Stimulated activated CD4-positive, alpha-beta T cell treated with anti-CD3 and anti-CD28 coated beads, Interleukin-1b, Interleukin-23, amount 100 ng/mL, for 1 hour (primary cell): ENCODE data around the gene RPS3A.
"Not testable (repeated sequence)": the region's sequence is repeated elsewhere in the genome, so short reads cannot be mapped to it uniquely, and the experiment has no call there.

ENCODE experiments used
- DNase-seq, 2 donors: peaks; one replicate each; pipeline ENCODE4 v3.0.0-alpha.2; 2020; ENCODE audit warnings: low read depth in 2 of 2

Gene RPS3A

DNA sequence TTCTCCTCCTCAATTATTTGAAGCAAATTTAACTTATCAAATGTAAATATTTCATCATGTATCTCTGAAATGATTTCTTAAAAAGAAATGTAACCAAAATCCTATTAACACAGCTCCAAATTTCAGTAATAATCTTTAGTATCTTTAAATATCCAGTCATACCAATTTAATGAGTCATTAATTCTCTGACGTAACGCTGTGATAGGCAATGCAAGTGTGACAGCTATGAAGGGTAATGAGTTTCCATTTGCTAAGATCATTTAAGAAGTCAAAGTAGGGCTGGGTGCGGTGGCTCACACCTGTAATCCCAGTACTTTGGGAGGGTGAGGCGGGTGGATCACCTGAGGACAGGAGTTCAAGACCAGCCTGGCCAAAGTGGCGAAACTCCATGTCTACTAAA lies 15.6 kb downstream of the RPS3A start:
- DNase-seq, result no peak

DNA sequence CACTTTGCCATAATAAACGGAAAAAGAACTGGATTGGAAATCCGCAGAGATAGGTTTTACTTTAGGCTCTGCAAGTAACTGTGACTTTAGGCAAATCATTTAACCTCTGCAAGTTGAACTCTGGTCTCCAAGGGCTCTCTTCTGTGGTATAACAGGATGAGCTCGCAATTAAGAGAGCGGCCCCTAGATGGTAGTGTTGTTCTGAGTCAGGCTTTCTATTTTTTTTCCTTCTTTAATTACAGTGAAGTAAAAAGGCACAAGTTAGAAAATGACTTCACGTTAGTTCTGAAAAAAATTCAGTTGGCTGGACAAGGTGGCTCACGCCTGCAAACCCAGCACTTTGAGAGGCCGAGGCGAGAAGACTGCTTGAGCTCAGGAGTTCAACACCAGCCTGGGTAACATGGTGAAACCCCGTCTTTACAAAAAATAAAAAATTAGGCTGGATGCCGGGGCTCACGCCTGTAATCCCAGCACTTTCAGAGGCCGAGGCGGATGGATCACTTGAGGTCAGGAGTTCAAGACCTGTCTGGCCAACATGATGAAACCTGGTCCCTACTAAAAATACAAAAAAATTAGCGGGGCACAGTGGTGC lies 18.0 kb downstream of the RPS3A start:
- DNase-seq, result peak in 1 of 2 donors; percentile 23

DNA sequence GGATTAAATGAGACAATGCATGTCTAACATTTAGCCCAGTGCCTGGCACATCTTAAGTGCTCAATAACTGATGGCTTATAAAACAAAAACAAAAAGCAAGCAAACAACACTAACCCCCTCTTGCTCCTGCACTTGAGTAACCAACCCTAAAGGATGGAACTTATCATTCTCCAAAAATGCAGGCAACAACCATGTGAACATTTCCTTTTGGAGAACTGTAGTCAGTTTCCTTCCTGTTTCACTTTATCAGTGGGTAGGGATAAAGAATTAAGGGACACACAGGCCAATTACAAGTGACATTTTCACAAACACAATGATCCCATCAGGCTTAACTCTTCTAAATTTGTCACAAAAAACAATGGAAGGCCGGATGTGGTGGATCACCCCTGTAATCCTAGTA lies 30.4 kb downstream of the RPS3A start:
- DNase-seq, result no peak

DNA sequence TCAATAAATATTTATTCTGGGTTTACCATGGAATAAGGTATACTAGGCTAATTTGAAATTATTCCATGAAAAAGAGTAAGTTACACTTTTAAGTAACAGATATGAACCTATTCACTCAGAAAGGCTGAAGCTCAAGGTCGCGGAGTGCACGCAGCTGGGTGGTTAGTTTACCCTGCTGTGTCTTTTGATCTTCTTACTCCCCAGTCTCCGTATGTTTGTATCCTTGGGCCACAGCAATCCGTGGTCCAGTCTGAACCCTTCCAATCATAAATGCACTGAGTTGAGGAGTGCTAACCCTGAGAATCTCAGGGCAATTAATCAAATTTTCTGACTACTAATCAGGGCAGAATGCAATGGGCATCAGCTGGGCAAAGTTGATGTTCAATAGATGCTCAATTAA lies 33.9 kb downstream of the RPS3A start:
- no peak for DNase-seq

DNA sequence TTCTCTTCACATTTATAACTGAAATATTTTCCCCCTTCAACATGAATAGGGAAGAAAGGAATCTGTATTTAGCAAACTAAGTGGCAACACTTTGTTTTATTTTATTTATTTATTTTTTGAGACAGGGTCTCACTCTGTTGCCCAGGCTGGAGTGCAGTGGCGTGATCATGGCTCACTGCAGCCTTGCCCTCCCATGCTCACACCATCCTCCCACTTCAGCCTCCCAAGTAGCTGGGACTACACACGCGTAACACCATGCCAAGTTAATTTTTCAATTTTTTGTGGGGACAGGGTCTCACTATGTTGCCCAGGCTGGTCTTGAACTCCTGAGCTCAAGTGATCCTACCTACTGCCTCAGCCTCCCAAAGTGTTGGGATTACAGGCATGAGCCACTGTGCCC lies 36.6 kb downstream of the RPS3A start:
- not testable (repeated sequence) for DNase-seq

DNA sequence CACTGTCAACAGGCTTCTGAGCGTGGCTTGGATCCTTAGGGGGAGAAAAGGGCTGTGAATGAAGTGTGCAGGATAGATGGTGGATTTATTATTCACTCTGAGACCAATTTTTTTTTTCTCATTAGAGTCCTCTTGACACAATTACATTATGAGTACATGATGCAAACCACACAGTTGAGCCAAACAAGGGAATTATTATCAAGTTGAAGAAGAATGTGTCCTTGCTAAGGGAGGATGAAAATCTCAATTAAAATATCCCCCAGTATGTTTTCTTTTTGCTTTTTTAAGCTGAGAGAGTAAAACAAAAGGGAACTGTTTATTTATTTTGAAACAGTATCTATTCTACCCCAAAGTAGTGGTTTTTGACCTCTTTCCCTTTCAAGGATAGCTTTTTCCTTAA lies 40.4 kb downstream of the RPS3A start:
- DNase-seq, result no peak

DNA sequence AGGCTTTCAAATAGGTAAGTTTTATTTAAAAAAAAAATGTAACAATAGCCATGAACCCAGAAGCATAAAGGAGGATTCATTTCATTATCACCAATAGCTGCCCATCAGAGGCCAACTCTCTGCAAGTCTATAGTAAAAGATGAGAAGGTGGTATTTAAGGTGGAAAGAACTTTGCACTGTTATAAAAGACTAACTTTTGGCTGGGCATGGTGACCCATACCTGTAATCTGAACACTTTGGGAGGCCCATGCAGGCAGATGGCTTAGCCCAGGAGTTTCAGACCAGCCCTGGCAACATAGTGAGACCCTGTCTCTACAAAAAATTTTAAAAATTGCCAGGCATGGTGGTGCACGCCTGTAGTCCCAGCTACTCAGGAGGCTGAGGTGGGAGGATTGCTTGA lies 43.3 kb downstream of the RPS3A start:
- no peak for DNase-seq

DNA sequence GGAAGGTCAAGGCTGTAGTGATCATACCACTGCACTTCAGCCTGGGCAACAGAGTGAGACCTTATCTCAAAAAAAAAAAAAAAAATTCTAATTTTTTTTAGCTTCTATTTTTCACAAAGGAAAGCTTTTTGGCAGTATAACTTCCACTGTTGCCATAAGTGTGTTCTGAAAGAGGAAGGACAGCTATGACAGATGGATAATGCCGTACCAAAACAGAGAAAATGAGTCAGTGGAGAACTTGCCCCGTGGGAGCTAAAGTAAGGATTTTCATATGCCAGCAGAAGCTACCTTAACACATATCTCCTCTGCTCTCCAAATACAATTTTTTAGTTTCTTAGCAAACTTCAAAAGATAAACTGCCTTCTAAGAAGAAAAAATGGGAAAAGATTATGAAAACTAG lies 43.7 kb downstream of the RPS3A start:
- no peak for DNase-seq

DNA sequence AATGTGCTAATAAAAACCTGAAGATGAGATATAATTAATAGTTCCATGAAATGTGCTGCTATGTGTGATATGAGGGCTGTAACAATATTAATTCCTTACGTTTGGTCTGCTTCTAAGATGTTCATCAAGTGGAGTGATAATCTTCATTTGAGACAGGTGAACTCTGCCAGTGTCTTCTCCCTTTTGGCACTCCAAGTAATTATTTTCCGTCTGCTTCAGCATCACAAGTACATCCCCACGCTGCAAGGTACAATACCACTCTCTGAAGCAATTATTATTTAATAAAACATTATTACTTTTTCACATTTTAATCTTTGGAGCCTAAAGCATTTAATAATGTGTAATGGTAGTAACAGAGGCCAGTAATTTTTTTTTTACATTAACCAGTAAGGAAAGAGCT lies 44.4 kb downstream of the RPS3A start:
- DNase-seq, result no peak

DNA sequence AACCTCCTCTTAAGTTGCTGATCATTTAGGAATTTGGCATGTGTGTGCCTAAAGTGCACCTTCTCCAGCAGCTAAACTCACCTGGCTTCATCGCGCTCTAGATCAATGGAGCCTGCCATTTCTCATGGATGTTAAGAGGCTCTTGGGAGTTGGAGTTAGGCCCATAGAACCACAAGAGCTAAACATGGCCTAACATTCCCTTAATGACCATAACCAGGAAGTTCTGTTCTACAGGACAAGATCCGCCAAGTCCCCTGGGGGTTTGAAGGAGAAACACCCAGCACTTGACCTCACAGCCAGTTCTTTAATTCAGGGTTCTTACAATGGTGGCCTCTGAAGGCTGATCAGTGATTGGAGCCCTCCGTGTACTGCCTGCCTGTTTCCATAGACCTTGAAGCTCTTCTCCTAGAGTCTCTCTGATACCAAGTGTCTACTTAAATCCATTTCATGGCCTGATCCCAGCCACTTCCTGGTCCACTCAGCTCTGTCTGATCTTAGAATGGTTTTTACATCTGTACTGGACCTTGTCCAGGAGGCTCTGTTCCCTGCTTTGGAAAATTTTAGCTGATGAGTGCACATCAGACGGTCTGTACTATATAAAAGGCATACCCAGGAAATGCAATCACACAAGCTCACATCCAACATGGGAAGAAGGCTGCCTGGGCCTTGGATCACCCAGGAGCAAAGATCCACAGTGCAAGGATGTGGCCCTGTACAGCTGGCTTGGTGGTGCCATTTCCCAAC lies 45.1 kb downstream of the RPS3A start:
- DNase-seq, result no peak

DNA sequence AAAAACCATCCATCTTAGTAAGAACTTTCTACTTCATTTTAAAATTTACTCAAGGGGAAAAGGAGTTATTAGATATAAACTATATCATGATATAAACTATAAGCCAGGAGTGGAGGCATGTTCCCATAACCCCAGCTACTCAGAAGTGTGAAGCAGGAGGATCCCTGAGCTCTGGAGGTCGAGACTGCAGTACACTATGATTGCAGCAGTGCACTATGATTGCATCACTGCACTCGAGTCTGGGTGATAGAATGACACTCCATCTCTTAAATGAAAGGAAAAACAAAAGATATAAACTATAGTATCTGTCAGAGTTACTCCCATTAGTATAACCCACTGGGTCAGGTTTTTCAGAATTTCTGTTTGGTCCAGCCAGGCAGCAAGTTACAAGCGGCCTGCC lies 47.6 kb downstream of the RPS3A start:
- DNase-seq, result no peak

DNA sequence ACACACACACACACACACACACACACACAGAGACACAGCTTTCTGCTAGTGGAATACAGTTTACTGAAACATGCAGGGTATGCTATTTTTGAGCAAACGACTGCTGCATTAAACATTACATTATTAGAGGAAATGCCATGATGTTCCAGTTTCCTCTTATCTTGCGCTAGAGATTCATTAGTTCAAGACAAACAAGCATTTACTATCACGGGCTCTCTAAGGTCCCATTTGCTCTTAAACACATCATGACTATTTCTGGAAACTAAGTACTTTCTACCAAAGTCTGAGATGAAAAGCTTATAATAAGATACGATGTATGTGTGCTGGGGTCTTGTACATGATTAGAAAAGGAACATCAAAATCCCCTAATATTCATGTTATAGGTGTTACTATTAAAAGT lies 48.8 kb downstream of the RPS3A start:
- no peak for DNase-seq

DNA sequence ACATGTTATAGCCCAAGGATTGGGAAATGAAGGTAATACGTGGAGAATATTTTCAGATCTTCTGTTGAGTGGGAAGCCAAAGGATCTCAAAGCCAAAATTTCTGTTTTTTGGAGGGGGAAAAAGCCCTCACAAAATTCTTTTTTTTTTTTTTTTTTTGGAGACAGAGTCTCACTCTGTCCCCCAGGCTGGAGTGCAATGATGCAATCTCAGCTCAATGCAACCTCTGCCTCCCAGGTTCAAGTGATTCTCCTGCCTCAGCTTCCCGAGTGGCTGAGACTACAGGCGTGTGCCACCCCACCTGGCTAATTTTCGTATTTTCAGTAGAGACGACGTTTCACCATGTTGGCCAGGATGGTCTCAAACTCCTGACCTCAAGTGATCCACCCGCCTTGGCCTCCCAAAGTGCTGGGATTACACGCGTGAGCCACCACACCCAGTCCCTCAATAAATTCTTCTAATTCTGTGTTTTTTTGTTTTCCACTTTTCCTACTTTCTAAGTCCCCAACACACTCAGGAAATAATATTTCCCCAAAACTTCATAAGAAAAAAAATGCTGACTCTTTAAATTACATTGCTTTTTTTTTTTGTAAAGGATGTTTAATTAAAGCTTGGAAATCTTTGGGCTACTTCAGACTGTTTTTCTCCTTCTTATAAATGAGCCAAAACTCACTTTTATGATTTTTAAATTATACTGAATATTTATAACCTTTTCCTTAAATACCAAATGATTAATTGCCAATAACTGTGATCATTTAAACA lies 51.6 kb downstream of the RPS3A start:
- DNase-seq, result no peak

DNA sequence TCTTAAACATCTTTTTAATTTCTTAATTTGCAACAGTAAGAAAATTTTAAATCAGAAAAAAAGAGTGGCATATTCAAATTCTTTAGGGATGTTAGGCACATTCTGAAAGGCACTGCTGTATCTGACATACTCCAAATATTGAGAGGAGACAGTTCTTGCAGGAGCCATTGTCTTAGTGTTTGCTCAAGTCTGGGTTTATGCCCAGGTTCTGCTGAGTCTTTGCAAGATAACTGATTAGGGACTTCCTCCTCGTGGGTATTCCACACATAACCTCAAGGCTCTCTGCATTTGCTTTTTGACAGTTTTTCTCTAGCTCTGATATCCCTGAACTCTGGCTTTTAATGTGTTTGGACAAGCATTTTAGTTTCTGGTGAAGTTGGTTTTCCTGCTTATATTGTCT lies 52.6 kb downstream of the RPS3A start:
- DNase-seq, result no peak

DNA sequence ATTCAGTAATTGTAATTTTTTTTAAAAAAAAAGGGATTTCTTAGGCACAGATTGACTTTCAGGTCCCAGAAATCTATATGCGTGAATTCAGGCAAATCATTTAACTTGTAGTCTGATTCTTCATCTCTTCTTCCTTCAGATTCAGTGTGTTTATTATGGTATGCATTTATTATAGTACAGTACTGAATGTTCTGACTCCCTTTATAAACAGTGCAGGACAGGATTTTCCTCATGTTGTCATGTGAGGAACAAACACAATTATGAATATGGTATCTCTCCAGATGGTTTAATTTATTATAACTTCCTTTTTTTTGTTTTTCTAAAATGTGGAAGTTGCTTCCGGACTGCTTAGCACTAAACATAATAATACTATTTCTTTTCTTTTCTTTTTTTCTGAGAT lies 54.2 kb downstream of the RPS3A start:
- DNase-seq, result no peak
